Measurements from ENCODE around the gene NDUFB1.

- no peak for TF ChIP-seq CTCF (IDR thresholded peaks at IDR 0.05 in 8 of 11, conservative IDR thresholded peaks at IDR 0.05 in 3 of 11)
- no peak for TF ChIP-seq POLR2AphosphoS5 (IDR thresholded peaks at IDR 0.05)
- TF ChIP-seq POLR2A (IDR thresholded peaks at IDR 0.05): no peak
Measured at GRCh38 chr14:92143309-92143708, 21.8 kb upstream of the NDUFB1 start.
